Adrenal gland (tissue), 12 donors: ENCODE data around the gene SLC6A13. TPM values are rescaled to one million over a fixed set of nuclear protein-coding genes. Genes with fewer than 3 reads are reported as not detected.

Experiments
- DNase-seq, 7 donors: peaks; one replicate each; pipeline ENCODE4 v3.0.0-alpha.2; 2019 to 2020
- H3K27ac ChIP-seq, 5 donors: fragments of 200-600 bp; sonication (generic) in 4 of 5; 1 replicate in 3 of 5; 2 replicates in 2 of 5; pipeline versions ENCODE4 v1.5.1 to v1.8.0; 2016 to 2020; ENCODE audit warnings: mild to moderate bottlenecking in 1 of 5
- H3K27me3 ChIP-seq: fragments of 200-600 bp; 2 replicates; pipeline ENCODE4 v1.8.0; 2021
- H3K36me3 ChIP-seq, 2 donors: fragments of 200-600 bp; replicated peaks in 1 of 2; 1 replicate in 1 of 2; 2 replicates in 1 of 2; pipeline versions ENCODE4 v1.5.1 to v1.8.0; 2018 to 2022
- H3K4me1 ChIP-seq, 2 donors: fragments of 200-600 bp; replicated peaks in 1 of 2; 1 replicate in 1 of 2; 2 replicates in 1 of 2; pipeline versions ENCODE4 v1.5.1 to v1.8.0; 2018 to 2021
- H3K4me3 ChIP-seq, 4 donors: fragments of 200-600 bp; sonication (generic) in 3 of 4; one replicate each; pipeline ENCODE4 v1.5.1; 2016 to 2018
- H3K9me3 ChIP-seq, 3 donors: fragments of 200-600 bp; sonication (generic) in 1 of 3; replicated peaks in 1 of 3; 1 replicate in 2 of 3; 2 replicates in 1 of 3; pipeline versions ENCODE4 v1.5.1 to v1.8.0; 2016 to 2021
- POLR2A ChIP-seq, 2 donors: fragments of 450-650 bp; IDR thresholded peaks; one replicate each; pipeline ENCODE4 v1.6.1; 2017; ENCODE audit warnings: antibody characterized with exemption in 2 of 2, mild to moderate bottlenecking in 2 of 2, moderate library complexity in 1 of 2
- WGBS, 4 donors: extraction: QIAGEN DNeasy Blood & Tissue Kit in 2 of 4; methylation state at CpG; one replicate each; pipeline versions ENCODE4 v1.1.5 to v1.1.7; 2013 to 2017; 5-methylcytosine and 5-hydroxymethylcytosine counted together
- intact Hi-C, 2 donors: fragments of 100-400 bp; cut with DNase I; formaldehyde crosslinking; loops; one replicate each; pipeline versions ENCODE4 v1.14.1 to v1.15.0; 2022 to 2023
- polyA plus RNA-seq, 3 donors: library from polyadenylated mRNA; stranded (reverse); fragments of 200-250 nt in 2 of 3; fragments of 350-450 nt in 1 of 3; fragmentation: Illumina TruSeq in 1 of 3; extraction: RNeasy Lipid Tissue Mini Kit (QIAGEN cat#74804) in 1 of 3; gene quantifications; one replicate each; pipeline ENCODE4 v1.2.3, GENCODE V29; 2013 to 2014
- total RNA-seq, 9 donors: library from RNA; depleted of rRNA in 4 of 9; stranded (reverse); fragments of >200 nt in 4 of 9; fragments of 120-200 nt in 1 of 9; fragmentation: NEBNext Ultra II Directional in 1 of 9; extraction: Animal tissue kit (Norgen Biotek cat#: 25700) in 1 of 9; gene quantifications; one replicate each; pipeline versions ENCODE4 v1.1.0 to v1.2.4, GENCODE V29; 2013 to 2023
- TF ChIP-seq, protein P1 (sequence below), 6 experiments: fragments of 450-650 bp in 4 of 6; fragments of 200-600 bp in 2 of 6; sonication (generic) in 1 of 6; IDR thresholded peaks; 1 replicate in 5 of 6; 2 replicates in 1 of 6; pipeline versions ENCODE4 v1.5.1 to v1.8.0; 2016 to 2021; ENCODE audit warnings: antibody characterized with exemption in 6 of 6, mild to moderate bottlenecking in 2 of 6, moderate library complexity in 1 of 6
- donor health status: healthy with polysubstance abuse.
- donor health status: Bipolar disorder and iron deficiency.
- donor health status: DM: yes; HTN: yes; CAD: no.
- donor health status: DM: no; HTN: no; CAD: no.
- donor health status: DM: no; HTN: no; CAD: no.
- donor health status: DM: yes; HTN: yes; CAD: no.

The SLC6A13 gene
- total and polyA plus RNA-seq, 12 donors = 0.22 to 1.0 (median 0.64) TPM; not detected in 6

DNA sequence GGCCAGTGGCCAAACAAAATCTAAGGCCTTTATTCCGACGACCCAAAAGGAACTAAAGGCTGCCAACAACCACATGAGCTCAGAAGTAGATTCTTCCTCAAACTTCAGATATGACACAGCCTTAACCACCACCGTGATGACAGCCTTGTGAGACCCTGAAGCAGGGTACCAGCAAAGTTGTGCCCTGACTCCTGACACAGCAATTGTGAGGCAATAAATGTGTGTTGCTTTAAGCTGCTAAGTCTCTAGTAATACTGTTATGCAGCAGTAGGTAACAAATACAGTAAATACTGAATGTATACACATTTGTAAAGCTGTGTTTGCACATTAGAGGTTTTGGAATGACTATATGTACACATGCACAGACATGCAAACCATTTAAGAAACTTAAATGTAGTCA, 10.7 kb upstream of the SLC6A13 start:
- H3K9me3 ChIP-seq = no peaks in the 10 kb centered on the region
- H3K36me3 ChIP-seq = no peaks in the 10 kb centered on the region
- intact Hi-C loops = no loop called here
- 22 to 50% (median 35%) methylated on average over 3 of the region's 3 CpGs for WGBS, 4 donors
- DNase-seq = no peak
- H3K4me3 ChIP-seq = no peak overlapping the region
- TF ChIP-seq POLR2A (IDR thresholded peaks at IDR 0.05) = no peak
- no peak overlapping the region for H3K27ac ChIP-seq
- no peaks in the 10 kb centered on the region for H3K27me3 ChIP-seq
- no peaks in the 10 kb centered on the region for H3K4me1 ChIP-seq

DNA sequence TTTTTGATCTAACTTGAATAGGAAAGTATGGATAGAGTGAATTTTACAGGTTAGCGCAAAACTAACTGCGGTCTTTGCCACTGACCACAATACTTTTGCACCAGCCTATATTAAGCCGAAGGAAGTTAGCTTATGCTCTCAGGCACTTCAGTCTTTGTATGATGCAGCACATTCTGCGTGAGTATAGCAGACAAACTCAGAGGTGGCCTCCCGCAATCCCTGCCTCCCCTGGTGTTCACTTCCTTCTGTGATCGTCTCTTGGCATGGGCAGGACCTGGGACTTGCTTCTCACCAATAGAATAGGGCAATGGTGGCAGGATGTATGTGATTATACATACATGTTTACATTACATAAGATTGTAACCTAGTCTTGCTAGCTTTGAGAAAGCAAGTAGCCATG, 10.3 kb upstream of the SLC6A13 start:
- Histone ChIP-seq H3K9me3 (no peaks in the 10 kb centered on the region), H3K4me3 (no peak overlapping the region), H3K27me3 (no peaks in the 10 kb centered on the region), H3K27ac (no peak overlapping the region), H3K4me1 (no peaks in the 10 kb centered on the region), H3K36me3 (no peaks in the 10 kb centered on the region)
- no peak for DNase-seq
- TF ChIP-seq POLR2A (IDR thresholded peaks at IDR 0.05) = no peak
- TF ChIP-seq, protein P1, sequence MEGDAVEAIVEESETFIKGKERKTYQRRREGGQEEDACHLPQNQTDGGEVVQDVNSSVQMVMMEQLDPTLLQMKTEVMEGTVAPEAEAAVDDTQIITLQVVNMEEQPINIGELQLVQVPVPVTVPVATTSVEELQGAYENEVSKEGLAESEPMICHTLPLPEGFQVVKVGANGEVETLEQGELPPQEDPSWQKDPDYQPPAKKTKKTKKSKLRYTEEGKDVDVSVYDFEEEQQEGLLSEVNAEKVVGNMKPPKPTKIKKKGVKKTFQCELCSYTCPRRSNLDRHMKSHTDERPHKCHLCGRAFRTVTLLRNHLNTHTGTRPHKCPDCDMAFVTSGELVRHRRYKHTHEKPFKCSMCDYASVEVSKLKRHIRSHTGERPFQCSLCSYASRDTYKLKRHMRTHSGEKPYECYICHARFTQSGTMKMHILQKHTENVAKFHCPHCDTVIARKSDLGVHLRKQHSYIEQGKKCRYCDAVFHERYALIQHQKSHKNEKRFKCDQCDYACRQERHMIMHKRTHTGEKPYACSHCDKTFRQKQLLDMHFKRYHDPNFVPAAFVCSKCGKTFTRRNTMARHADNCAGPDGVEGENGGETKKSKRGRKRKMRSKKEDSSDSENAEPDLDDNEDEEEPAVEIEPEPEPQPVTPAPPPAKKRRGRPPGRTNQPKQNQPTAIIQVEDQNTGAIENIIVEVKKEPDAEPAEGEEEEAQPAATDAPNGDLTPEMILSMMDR (IDR thresholded peaks at IDR 0.05) = no peak
- intact Hi-C loops = no loop called here
- WGBS, 4 donors = 85 to 91% (median 88%) methylated on average over 6 of the region's 6 CpGs

DNA sequence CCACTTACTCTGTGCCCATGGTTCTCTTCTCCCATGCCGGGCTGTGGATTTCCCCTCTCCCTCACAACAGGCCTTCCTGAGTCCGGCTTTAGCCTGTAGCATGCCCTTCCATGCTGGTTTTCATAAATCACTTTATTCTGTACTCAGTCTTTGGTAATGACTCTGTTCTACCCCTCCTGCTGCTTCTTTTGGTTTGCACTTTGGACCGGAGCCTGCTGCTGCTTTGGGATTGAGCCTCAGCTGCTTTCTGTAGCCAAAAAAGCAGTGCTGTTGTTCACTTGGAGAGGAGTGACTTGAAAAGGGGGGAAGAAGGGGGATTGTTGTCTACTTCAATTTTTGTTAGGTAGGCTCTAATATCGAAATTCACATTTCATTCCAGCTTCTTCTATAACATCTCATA, 8.5 kb upstream of the SLC6A13 start:
- DNase-seq = no peak
- WGBS, 4 donors = 64 to 83% (median 78%) methylated on average over 4 of the region's 4 CpGs
- TF ChIP-seq POLR2A (IDR thresholded peaks at IDR 0.05) = no peak
- TF ChIP-seq, protein P1 (IDR thresholded peaks at IDR 0.05) = no peak

DNA sequence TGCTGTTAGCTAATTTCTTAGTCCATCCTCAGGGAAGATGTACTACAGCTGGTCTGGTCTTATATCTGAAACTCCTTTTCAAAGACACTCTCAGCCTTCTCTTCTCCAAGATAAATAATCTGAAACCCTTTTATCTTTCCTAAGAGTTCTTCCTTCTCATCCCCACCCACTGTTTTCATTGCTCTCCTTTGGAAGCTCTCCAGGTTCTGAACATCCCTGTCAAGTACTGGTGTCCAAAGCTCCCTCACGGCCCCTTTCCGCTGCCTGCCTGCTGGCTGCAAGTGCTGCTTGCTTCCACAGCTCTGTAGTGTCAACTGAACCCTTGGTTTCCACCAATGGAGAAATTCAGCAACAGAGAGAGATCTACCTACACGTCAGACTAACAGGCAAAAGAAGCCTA, 6.6 kb upstream of the SLC6A13 start:
- Histone ChIP-seq H3K4me1 (no peaks in the 10 kb centered on the region), H3K9me3 (no peaks in the 10 kb centered on the region), H3K27ac (no peak overlapping the region), H3K27me3 (no peaks in the 10 kb centered on the region), H3K36me3 (no peaks in the 10 kb centered on the region), H3K4me3 (no peak overlapping the region)
- 28 to 42% (median 31%) methylated on average over 3 of the region's 3 CpGs for WGBS, 4 donors
- intact Hi-C loops = no loop called here
- no peak for TF ChIP-seq POLR2A (IDR thresholded peaks at IDR 0.05)
- TF ChIP-seq, protein P1 (IDR thresholded peaks at IDR 0.05) = no peak
- DNase-seq = peak in 1 of 7 donors; percentile 8

More for the DNA sequence above, 8.5 kb upstream of the SLC6A13 start:
- H3K27me3 ChIP-seq = no peaks in the 10 kb centered on the region
- H3K4me1 ChIP-seq = no peaks in the 10 kb centered on the region
- H3K27ac ChIP-seq = no peak overlapping the region
- H3K36me3 ChIP-seq = no peaks in the 10 kb centered on the region
- no peaks in the 10 kb centered on the region for H3K9me3 ChIP-seq
- H3K4me3 ChIP-seq = no peak overlapping the region
- intact Hi-C loops = no loop called here

DNA sequence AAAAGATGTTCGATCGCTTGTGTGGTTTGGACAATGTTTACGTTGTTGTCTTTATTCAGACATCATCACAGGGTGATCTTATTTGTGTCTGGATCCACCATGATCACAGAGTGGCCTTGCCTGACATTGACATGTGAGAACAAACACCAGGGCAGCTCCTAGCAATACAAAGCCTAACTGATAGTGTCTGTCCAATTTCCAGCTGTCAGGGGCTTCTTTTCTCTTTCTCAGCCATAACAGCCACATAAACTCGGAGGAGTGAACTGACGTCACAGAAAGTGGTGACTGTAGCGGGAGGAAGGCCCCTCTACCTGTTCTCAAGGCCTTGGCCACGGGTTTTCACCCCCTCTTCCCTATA, 5.8 kb upstream of the SLC6A13 start:
- intact Hi-C loops = no loop called here
- Histone ChIP-seq H3K4me3 (no peak overlapping the region), H3K27ac (no peak overlapping the region), H3K36me3 (no peaks in the 10 kb centered on the region), H3K4me1 (no peaks in the 10 kb centered on the region), H3K27me3 (no peaks in the 10 kb centered on the region), H3K9me3 (no peaks in the 10 kb centered on the region)
- no peak for DNase-seq
- 41 to 52% (median 46%) methylated on average over 7 of the region's 7 CpGs for WGBS, 4 donors
- TF ChIP-seq, protein P1 (IDR thresholded peaks at IDR 0.05) = no peak
- no peak for TF ChIP-seq POLR2A (IDR thresholded peaks at IDR 0.05)
